ENCODE results near the gene KCTD7. TPM values are rescaled to one million over a fixed set of nuclear protein-coding genes. Genes with fewer than 3 reads are reported as not detected.
"Not testable (repeated sequence)": the region's sequence is repeated elsewhere in the genome, so short reads cannot be mapped to it uniquely, and the experiment has no call there.

KCTD7 gene
- total RNA-seq, 2 experiments from 2014 or later: 7.8 TPM

GRCh38 chr7:66669496-66669895, 40.8 kb downstream of the KCTD7 start:
- Mint-ChIP-seq H3K4me3 (no peak overlapping the region), H3K36me3 (ENCODE audit: low read depth) (peaks cover 1% of the 10 kb centered on the region), H3K4me1 (peaks cover 12% of the 10 kb centered on the region), H3K27me3 (no peaks in the 10 kb centered on the region), H3K9me3 (ENCODE audit: low read depth) (no peaks in the 10 kb centered on the region), H3K27ac (no peak overlapping the region)
- intact Hi-C loops (cut with DNase I, micrococcal nuclease): loop anchor here in 1 of 2 experiments (2.0 kb wide), 1 partner anchor 29 kb away; no protein-coding TSS in a partner anchor
- POLR2A ChIA-PET: interaction anchor here (0.8 kb wide), 1 partner anchor 14 kb away, joined by 5 read pairs; no protein-coding TSS in a partner anchor
- CTCF ChIA-PET: interaction anchor here (0.6 to 1.7 kb wide), 5 partner anchors 11 to 156 kb away, joined by 3 to 6 read pairs (median 3); no protein-coding TSS in a partner anchor
- ATAC-seq (no peak), DNase-seq (no peak)

DNA sequence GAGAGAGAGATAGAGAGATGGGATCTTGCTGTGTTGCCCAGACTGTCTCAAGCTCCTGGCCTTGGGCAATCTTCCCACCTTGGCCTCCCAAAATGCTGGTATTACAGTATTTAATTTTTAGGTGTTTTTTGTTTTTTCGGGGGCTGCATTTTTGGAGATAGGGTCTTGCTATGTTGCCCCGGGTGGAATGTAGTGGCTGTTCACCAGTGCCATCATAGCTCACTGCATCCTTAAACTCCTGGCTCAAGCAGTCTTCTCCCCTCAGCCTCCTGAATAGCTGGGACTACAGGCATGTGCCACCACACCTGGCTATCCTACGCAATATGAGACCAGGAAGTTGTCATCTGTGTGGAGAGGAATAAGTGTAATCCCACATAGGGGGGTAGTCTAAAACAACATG, 42.4 kb downstream of the KCTD7 start:
- DNase-seq (no peak), ATAC-seq (no peak)
- H3K27me3 Mint-ChIP-seq: no peaks in the 10 kb centered on the region
- ChIA-PET POLR2A (no interaction called here), CTCF (interaction anchor here (0.9 to 1.7 kb wide), 4 partner anchors 11 to 44 kb away, joined by 3 to 6 read pairs (median 4); no protein-coding TSS in a partner anchor)
- H3K4me1 Mint-ChIP-seq: peaks cover 12% of the 10 kb centered on the region
- peak overlapping the region; percentile 52 for H3K27ac Mint-ChIP-seq
- no peak overlapping the region for H3K4me3 Mint-ChIP-seq
- H3K9me3 Mint-ChIP-seq (ENCODE audit: low read depth): no peaks in the 10 kb centered on the region
- intact Hi-C loops (cut with DNase I, micrococcal nuclease): no loop called here
- H3K36me3 Mint-ChIP-seq (ENCODE audit: low read depth): peaks cover 3% of the 10 kb centered on the region

DNA sequence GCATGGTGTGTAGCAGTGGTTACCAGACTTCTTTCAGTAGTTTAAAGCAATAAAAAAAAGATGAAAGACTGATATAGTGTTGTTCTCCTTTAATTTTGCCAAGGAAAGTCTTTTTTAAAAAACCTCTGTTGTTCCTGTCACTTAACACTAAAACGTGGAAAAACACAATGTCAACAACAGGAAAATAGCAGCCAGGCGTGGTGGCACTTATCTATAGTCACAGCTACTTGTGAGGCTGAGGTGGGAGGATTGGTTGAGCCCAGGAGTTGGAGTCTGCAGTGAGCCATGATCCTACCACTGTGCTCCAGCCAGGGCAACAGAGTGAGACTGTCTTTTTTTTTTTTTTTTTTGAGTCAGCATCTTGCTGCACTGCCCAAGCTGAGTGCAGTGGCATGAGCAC, 42.8 kb downstream of the KCTD7 start:
- H3K36me3 Mint-ChIP-seq (ENCODE audit: low read depth); POLR2A ChIA-PET; ATAC-seq; DNase-seq; H3K27me3 Mint-ChIP-seq; H3K9me3 Mint-ChIP-seq (ENCODE audit: low read depth); intact Hi-C loops (cut with DNase I, micrococcal nuclease); H3K4me3 Mint-ChIP-seq: not testable (repeated sequence)
- Mint-ChIP-seq H3K4me1 (peaks cover 12% of the 10 kb centered on the region), H3K27ac (peak overlapping the region; percentile 52)
- CTCF ChIA-PET: interaction anchor here (1.6 kb wide), 1 partner anchor 22 kb away, joined by 5 read pairs; no protein-coding TSS in a partner anchor

DNA sequence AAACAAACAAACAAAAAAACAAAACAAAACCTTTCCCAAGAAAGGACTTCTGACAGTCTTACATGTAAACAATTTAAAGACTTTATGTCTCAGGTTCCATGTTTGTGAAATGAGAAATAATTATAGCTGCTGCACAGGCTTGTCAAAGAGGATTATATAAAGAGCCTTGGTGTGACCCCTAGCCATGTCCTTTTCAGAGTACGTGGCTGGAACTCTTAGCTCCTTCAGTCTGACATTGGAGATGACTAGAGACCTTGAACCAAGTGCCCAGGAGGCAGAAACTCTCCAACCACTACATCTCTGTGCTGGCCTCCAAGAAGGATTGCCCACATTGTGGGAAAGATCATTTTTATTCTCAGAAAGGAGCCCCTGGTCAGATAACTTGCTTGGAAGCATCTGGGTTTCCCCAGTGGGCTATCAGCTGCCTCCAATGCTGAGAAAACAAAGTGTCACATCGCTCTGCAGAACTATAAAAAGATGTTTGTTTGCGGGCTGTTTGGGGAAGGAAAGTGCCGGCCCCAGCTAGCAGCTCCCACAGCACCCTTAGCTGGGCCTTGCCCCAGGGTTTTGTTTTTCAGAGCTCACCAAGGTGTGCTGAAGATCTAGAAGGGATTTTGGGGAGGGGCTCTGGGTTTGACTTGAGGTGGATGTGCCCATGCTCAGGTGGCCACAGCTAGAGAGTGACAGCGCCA, 43.9 kb downstream of the KCTD7 start:
- POLR2A ChIA-PET; H3K9me3 Mint-ChIP-seq (ENCODE audit: low read depth); intact Hi-C loops (cut with DNase I, micrococcal nuclease); H3K4me3 Mint-ChIP-seq; DNase-seq; H3K27me3 Mint-ChIP-seq; H3K36me3 Mint-ChIP-seq (ENCODE audit: low read depth); H3K27ac Mint-ChIP-seq: not testable (repeated sequence)
- ATAC-seq: peak; percentile 27
- CTCF ChIA-PET: interaction anchor here (0.6 kb wide), 1 partner anchor 111 kb away, joined by 3 read pairs; no protein-coding TSS in a partner anchor
- peaks cover 12% of the 10 kb centered on the region for H3K4me1 Mint-ChIP-seq

DNA sequence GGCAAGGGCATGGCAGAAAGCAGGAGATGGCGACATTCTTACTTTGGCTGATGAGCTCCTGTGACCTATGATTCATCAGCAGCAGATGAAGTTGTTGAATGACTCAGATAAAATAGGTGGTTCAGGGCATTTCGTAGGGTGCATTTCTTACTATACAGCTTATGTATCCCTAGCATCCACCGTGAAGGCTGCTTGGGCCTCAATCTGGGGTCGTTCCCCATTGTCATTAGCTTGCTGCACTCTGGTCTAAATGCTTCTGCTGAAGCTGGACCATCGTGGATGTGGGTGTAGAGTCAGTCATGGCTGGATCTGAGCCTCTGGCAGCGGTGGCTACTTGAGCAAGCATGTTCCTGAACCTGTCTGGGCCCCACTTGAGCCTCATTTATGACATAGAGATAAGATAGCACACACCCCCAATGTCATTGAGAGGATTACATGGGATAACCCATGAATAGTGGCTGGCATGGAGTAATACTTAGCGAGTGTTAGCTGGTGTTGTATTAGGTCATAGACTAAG, 44.5 kb downstream of the KCTD7 start:
- peak overlapping the region; percentile 65 for H3K27ac Mint-ChIP-seq
- H3K36me3 Mint-ChIP-seq (ENCODE audit: low read depth); H3K4me3 Mint-ChIP-seq; intact Hi-C loops (cut with DNase I, micrococcal nuclease); H3K9me3 Mint-ChIP-seq (ENCODE audit: low read depth); H3K27me3 Mint-ChIP-seq; CTCF ChIA-PET; POLR2A ChIA-PET: not testable (repeated sequence)
- ATAC-seq (peak; percentile 89), DNase-seq (peak; percentile 53)
- peaks cover 17% of the 10 kb centered on the region for H3K4me1 Mint-ChIP-seq

DNA sequence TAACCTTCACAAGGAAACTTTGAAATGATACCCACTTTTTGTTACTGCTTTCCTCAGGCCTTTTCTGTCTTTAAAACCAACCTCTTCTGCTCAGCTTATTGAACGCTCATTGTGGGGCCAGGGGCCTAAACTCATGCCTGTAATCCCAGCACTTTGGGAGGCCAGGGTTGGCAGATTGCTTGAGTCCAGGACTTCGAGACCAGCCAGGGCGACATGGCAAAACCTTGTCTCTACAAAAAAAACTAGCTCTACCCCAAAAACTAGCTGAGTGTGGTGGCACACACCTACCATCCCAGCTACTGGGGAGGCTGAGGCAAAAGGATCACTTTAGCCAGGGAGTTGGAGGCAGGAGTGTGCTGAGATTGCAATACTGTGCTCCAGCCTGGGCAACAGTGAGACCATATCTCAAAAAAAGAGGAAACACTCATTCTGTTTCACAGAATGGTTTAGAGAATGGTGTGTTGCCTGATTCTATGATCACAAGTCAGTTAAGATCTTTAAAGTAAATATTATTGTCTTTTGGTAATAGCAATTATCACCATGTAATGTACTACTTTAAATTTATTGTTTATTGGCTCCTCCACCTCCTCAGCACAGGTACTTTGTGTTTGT, 51.1 kb downstream of the KCTD7 start:
- ATAC-seq (no peak), DNase-seq (no peak)
- Mint-ChIP-seq H3K27me3 (no peaks in the 10 kb centered on the region), H3K27ac (peak overlapping the region; percentile 82), H3K4me3 (no peak overlapping the region), H3K9me3 (ENCODE audit: low read depth) (no peaks in the 10 kb centered on the region), H3K4me1 (peaks cover 32% of the 10 kb centered on the region), H3K36me3 (ENCODE audit: low read depth) (peaks cover 7% of the 10 kb centered on the region)
- CTCF ChIA-PET: no interaction called here
- intact Hi-C loops (cut with DNase I, micrococcal nuclease): loop anchor here in 1 of 2 experiments (5.0 to 10.0 kb wide), 2 partner anchors 203 to 265 kb away; no protein-coding TSS in a partner anchor
- POLR2A ChIA-PET: interaction anchor here (0.8 to 1.0 kb wide), 2 partner anchors 13 to 25 kb away, joined by 3 to 4 read pairs; no protein-coding TSS in a partner anchor

- Mint-ChIP-seq H3K4me1 (peaks cover 34% of the 10 kb centered on the region), H3K9me3 (ENCODE audit: low read depth) (no peaks in the 10 kb centered on the region), H3K4me3 (peak overlapping the region; percentile 90), H3K36me3 (ENCODE audit: low read depth) (peaks cover 7% of the 10 kb centered on the region), H3K27me3 (no peaks in the 10 kb centered on the region), H3K27ac (peak overlapping the region; percentile 92)
- ATAC-seq (peak; percentile 95), DNase-seq (peak; percentile 98)
- POLR2A ChIA-PET: interaction anchor here (1.2 kb wide), 1 partner anchor 59 kb away, joined by 5 read pairs; the partner anchor contains the start of gene RABGEF1
- intact Hi-C loops (cut with DNase I, micrococcal nuclease): loop anchor here (1.0 to 10.0 kb wide), 11 partner anchors 27 to 315 kb away; partner anchors contain the start of genes RABGEF1 (in 2 of the 2), KCTD7 (in 1 of the 2), TMEM248 (in 1 of the 2) and TYW1 (in 1 of the 2)
- CTCF ChIA-PET: interaction anchor here (0.5 to 0.7 kb wide), 4 partner anchors 16 to 85 kb away, joined by 3 to 4 read pairs (median 4); no protein-coding TSS in a partner anchor
Measured at GRCh38 chr7:66681491-66682349, 53.0 kb downstream of the KCTD7 start.

DNA sequence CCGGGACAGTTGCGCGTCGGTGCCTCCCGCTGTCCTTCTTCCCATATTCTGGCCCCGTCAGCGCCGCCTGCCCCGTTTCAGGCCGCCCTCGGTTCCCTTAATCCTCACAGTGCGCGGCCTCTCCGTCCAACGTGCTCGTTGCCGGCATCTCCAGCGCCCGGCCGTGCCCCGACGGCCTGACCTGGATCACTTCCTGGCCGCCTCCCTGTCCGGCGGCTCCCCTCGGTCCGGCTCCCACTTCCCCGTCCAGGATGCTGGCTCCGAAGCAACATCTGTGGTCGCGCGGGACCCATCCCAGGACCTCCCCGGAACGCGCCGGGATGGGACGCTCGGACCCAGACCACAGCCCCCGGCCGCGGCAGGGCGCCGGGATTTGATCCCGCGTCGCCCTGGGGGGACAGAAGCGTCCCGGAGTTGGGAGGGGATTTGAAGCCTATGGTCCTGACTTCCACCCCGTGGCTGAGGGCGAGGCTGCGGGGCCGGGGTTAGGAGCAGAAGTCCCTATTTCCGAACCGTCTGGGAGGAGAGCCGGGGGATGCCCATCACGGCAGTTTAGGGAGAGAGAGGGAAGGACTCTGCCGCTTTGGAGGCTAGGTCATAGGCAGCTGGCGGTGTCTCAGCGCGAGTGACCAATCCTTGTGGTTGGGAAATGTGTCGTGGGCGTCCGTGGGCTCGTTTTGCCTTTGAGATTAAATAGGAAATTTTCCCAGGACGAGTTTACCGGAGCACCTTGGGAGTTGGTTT, 53.8 kb downstream of the KCTD7 start:
- peak overlapping the region; percentile 37 for H3K27ac Mint-ChIP-seq
- POLR2A ChIA-PET: no interaction called here
- intact Hi-C loops (cut with DNase I, micrococcal nuclease): loop anchor here (1.0 to 10.0 kb wide), 11 partner anchors 28 to 314 kb away; partner anchors contain the start of genes RABGEF1 (in 2 of the 2), KCTD7 (in 1 of the 2), TMEM248 (in 1 of the 2) and TYW1 (in 1 of the 2)
- CTCF ChIA-PET: interaction anchor here (0.7 kb wide), 1 partner anchor 17 kb away, joined by 4 read pairs; no protein-coding TSS in a partner anchor
- ATAC-seq (no peak), DNase-seq (peak; percentile 39)
- H3K36me3 Mint-ChIP-seq (ENCODE audit: low read depth): peaks cover 7% of the 10 kb centered on the region
- peak overlapping the region; percentile 90 for H3K4me3 Mint-ChIP-seq
- peaks cover under 1% of the 10 kb centered on the region for H3K9me3 Mint-ChIP-seq (ENCODE audit: low read depth)
- no peaks in the 10 kb centered on the region for H3K27me3 Mint-ChIP-seq
- peaks cover 34% of the 10 kb centered on the region for H3K4me1 Mint-ChIP-seq

DNA sequence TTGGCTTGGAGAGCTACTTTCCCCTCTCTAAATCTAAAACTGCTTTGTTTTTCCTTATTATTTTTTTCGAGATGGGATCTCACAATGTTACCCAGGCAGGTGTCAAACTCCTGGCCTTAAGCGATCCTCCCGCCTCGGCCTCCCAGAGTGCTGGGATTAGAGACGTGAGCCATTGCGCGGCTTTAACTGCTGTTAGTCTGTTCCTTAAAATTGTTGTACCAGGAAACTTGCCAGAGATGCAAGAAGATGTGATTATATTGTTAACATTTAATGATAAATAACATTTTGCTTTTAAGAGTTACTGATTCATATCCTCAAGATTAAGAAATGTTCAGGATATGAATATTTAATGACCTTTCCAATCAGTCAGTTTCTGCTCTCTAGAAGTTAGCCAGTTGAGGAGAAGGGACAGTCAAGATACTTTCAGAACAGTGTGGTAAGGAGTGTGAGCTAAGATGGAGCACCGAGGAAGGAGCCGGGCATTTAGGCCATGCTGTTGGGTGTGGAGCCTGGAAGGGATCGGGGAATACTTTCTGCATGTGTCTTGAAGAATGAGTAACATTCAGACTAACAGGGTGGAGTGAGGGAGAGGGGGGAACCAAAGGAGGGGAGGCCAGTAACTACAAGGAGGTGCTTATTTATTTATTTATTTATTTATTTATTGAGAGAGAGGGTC, 54.6 kb downstream of the KCTD7 start:
- H3K27ac Mint-ChIP-seq: peak overlapping the region; percentile 39
- ChIA-PET CTCF (interaction anchor here (0.8 kb wide), 1 partner anchor 94 kb away, joined by 3 read pairs; no protein-coding TSS in a partner anchor), POLR2A (interaction anchor here (0.6 kb wide), 1 partner anchor 14 kb away, joined by 5 read pairs; no protein-coding TSS in a partner anchor)
- DNase-seq; H3K9me3 Mint-ChIP-seq (ENCODE audit: low read depth); H3K27me3 Mint-ChIP-seq; ATAC-seq; H3K36me3 Mint-ChIP-seq (ENCODE audit: low read depth): not testable (repeated sequence)
- H3K4me1 Mint-ChIP-seq: peaks cover 29% of the 10 kb centered on the region
- peak overlapping the region; percentile 90 for H3K4me3 Mint-ChIP-seq
- intact Hi-C loops (cut with DNase I, micrococcal nuclease): loop anchor here (2.0 to 10.0 kb wide), 4 partner anchors 58 to 268 kb away; partner anchors contain the start of genes RABGEF1 (in 1 of the 2) and TMEM248 (in 1 of the 2)
